GM12801 (cell line): Measurements from ENCODE around the gene GLI3.

Experiments
- CTCF ChIP-seq: IDR thresholded peaks from one replicate; pipeline ENCODE4 v1.5.1; 2011; ENCODE audit warnings: control low read depth; ENCODE audit not compliant: insufficient read length; ENCODE audit errors: extremely low read depth

GLI3 gene

GRCh38 chr7:42087616-42088015 lies 149.4 kb downstream of the GLI3 start:
- TF ChIP-seq CTCF, result no peak

GRCh38 chr7:42085531-42085930 lies 151.5 kb downstream of the GLI3 start:
- TF ChIP-seq CTCF, result no peak

GRCh38 chr7:42084263-42084662 lies 152.7 kb downstream of the GLI3 start:
- TF ChIP-seq CTCF, result no peak

GRCh38 chr7:42083284-42083683 lies 153.7 kb downstream of the GLI3 start:
- TF ChIP-seq CTCF, result no peak

- TF ChIP-seq CTCF, result no peak
These were observed 154.9 kb downstream of the GLI3 start for GRCh38 chr7:42082144-42082543.

- no peak for TF ChIP-seq CTCF
These were observed 155.3 kb downstream of the GLI3 start for GRCh38 chr7:42081671-42082070.

GRCh38 chr7:42080841-42081586 lies 156.0 kb downstream of the GLI3 start:
- no peak for TF ChIP-seq CTCF
